Heart right ventricle (tissue), 16 donors: ENCODE measurements around the gene SLC23A2. TPM values are rescaled to one million over a fixed set of nuclear protein-coding genes. Genes with fewer than 3 reads are reported as not detected.
"Not testable (repeated sequence)": the region's sequence is repeated elsewhere in the genome, so short reads cannot be mapped to it uniquely, and the experiment has no call there.

Experiments
- ATAC-seq, 8 donors: fragments of 200-7000 bp; cut with Tn5 transposase; one replicate each; pipeline ENCODE4 v1.9.1; 2020; ENCODE audit warnings: mild to moderate bottlenecking in 8 of 8, moderate library complexity in 8 of 8, moderate number of reproducible peaks in 1 of 8
- DNase-seq, 2 donors: peaks; one replicate each; pipeline ENCODE4 v3.0.0-alpha.2; 2020
- H3K27ac ChIP-seq, 10 donors: fragments of 200-600 bp; sonication (generic) in 2 of 10; one replicate each; pipeline versions ENCODE4 v1.5.0 to v1.8.0; 2020 to 2022; ENCODE audit warnings: mild to moderate bottlenecking in 3 of 10
- H3K27me3 ChIP-seq, 7 donors: fragments of 200-600 bp; one replicate each; pipeline ENCODE4 v1.8.0; 2021 to 2022; ENCODE audit warnings: mild to moderate bottlenecking in 2 of 7
- H3K36me3 ChIP-seq, 9 donors: fragments of 200-600 bp; sonication (generic) in 1 of 9; one replicate each; pipeline versions ENCODE4 v1.5.0 to v1.8.0; 2020 to 2022; ENCODE audit warnings: mild to moderate bottlenecking in 2 of 9
- H3K4me1 ChIP-seq, 9 donors: fragments of 200-600 bp; sonication (generic) in 1 of 9; one replicate each; pipeline versions ENCODE4 v1.5.0 to v1.8.0; 2020 to 2022; ENCODE audit warnings: mild to moderate bottlenecking in 4 of 9
- H3K4me3 ChIP-seq, 10 donors: fragments of 200-600 bp; sonication (generic) in 2 of 10; one replicate each; pipeline versions ENCODE4 v1.5.0 to v1.8.0; 2020 to 2022; ENCODE audit warnings: mild to moderate bottlenecking in 7 of 10, moderate library complexity in 2 of 10
- H3K9me3 ChIP-seq, 11 donors: fragments of 200-600 bp in 10 of 11; sonication (generic) in 2 of 11; one replicate each; pipeline versions ENCODE4 v1.5.0 to v1.8.0; 2013 to 2022; ENCODE audit warnings: mild to moderate bottlenecking in 2 of 11, control low read depth in 1 of 11, moderate library complexity in 1 of 11
- WGBS, 2 donors: extraction: QIAGEN DNeasy Blood & Tissue Kit; methylation state at CpG; one replicate each; pipeline ENCODE4 v1.1.7; 2013; ENCODE audit warnings: inconsistent platforms in 1 of 2; 5-methylcytosine and 5-hydroxymethylcytosine counted together
- intact Hi-C, 10 donors: fragments of 100-400 bp; cut with DNase I; formaldehyde crosslinking; loops; one replicate each; pipeline versions ENCODE4 v1.11.1 to v1.14.2; 2022
- polyA plus RNA-seq, 2 donors: library from polyadenylated mRNA; stranded (reverse); fragments of 200-250 nt; gene quantifications; one replicate each; pipeline ENCODE4 v1.2.3, GENCODE V29; 2013
- total RNA-seq, 10 donors: library from RNA; stranded (reverse); fragmentation: NEBNext Ultra II Directional in 3 of 10; extraction: Animal tissue kit (Norgen Biotek cat#: 25700) in 3 of 10; gene quantifications; one replicate each; pipeline versions ENCODE4 v1.2.1 to v1.2.4, GENCODE V29; 2021 to 2023
- TF ChIP-seq, protein P1 (sequence below), 9 donors: fragments of 200-600 bp; sonication (generic) in 2 of 9; IDR thresholded peaks; one replicate each; pipeline versions ENCODE4 v1.5.0 to v1.8.0; 2021 to 2022; ENCODE audit warnings: antibody characterized with exemption in 9 of 9, mild to moderate bottlenecking in 5 of 9, moderate library complexity in 1 of 9
- donor health status: Arrhythmogenic right ventricular cardiomyopathy.
- donor health status: ischemic (EF 13 %, LVEDD 7.1; RV severe dilation, severe dysfunction).
- donor health status: healthy with polysubstance abuse.
- donor health status: DM: no; HTN: yes; CAD: no.
- donor health status: DM: no; HTN: no; CAD: no.
- donor health status: ischemic (EF 25% LVEDD 6.9; RV normal size, moderate dysfunction).
- donor health status: ischemic (EF 25% LVEDD 5.7; RV mildly dilated, moderate dysfunction).
- donor health status: healthy.
- donor health status: DM: yes; HTN: yes; CAD: no.
- donor health status: Ischemic cardiomyopathy.
- donor health status: ischemic (EF 35%, LVEDD 5.7; RV mildly dilated, moderate dysfunction).
- donor health status: nonischemic (EF 11% LVEDD 7.7; RV severe dilation, severe dysfunction).
- donor health status: DM: yes; HTN: yes; CAD: no.
- donor health status: PGD.
- donor health status: ischemic (EF 29% LVEDD 5.4; RV normal size, mild dysfunction).
- donor health status: nonischemic (EF 23%, LVEDD 6.1; RV moderate dilation, normal function).

SLC23A2 gene
- total and polyA plus RNA-seq, 12 donors: 2.0 to 12.3 (median 6.9) TPM

DNA sequence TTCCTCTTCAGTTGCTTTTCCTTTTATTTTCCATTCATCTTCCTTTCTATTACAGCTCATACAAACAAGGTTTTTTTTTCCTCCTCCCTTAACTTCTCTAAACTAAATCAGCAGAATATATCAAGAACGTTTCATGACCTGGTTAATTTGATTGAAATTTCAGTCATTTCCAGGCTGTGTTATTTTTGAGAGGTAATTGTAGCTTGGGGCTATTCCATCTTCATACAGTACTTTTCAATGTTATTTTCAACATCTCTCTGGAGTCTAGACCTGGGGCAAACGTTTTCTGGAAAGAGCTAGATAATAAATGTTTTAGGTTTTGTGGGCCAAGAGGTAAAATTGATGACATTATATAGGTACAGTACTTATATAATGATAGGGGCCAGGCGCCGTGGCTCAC is 4.0 kb upstream of the SLC23A2 start:
- H3K4me3 ChIP-seq: no peak overlapping the region
- 77% methylated on average over 4 of the region's 4 CpGs for WGBS, 2 donors
- no peaks in the 10 kb centered on the region for H3K9me3 ChIP-seq
- H3K27ac ChIP-seq: no peak overlapping the region
- no peak for DNase-seq
- peaks cover 0 to 25% (median 5%) of the 10 kb centered on the region in 9 donors for H3K4me1 ChIP-seq
- no peak for ATAC-seq
- H3K27me3 ChIP-seq: no peaks in the 10 kb centered on the region
- intact Hi-C loops: loop anchor here in 2 of 10 donors (10.0 kb wide), 2 partner anchors 79 to 89 kb away; no protein-coding TSS in a partner anchor
- H3K36me3 ChIP-seq: no peaks in the 10 kb centered on the region
- TF ChIP-seq, protein P1, sequence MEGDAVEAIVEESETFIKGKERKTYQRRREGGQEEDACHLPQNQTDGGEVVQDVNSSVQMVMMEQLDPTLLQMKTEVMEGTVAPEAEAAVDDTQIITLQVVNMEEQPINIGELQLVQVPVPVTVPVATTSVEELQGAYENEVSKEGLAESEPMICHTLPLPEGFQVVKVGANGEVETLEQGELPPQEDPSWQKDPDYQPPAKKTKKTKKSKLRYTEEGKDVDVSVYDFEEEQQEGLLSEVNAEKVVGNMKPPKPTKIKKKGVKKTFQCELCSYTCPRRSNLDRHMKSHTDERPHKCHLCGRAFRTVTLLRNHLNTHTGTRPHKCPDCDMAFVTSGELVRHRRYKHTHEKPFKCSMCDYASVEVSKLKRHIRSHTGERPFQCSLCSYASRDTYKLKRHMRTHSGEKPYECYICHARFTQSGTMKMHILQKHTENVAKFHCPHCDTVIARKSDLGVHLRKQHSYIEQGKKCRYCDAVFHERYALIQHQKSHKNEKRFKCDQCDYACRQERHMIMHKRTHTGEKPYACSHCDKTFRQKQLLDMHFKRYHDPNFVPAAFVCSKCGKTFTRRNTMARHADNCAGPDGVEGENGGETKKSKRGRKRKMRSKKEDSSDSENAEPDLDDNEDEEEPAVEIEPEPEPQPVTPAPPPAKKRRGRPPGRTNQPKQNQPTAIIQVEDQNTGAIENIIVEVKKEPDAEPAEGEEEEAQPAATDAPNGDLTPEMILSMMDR (IDR thresholded peaks at IDR 0.05): no peak

DNA sequence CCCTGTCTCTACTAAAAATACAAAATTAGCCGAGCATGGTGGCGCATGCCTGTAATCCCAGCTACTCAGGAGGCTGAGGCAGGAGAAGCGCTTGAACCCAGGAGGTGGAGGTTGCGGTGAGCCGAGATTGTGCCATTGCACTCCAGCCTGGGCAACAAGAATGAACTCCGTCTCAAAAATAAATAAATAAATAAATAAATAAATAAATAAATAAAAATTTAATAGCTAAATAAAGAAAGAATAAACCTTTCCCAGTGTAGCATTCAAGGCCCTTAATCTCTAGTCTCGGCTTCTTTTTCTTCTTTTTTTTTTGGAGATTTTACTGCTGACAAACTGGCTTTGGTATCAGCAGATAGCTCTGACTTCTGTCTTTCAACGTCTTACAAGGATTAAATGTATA is 3.5 kb upstream of the SLC23A2 start:
- not testable (repeated sequence) for H3K27ac ChIP-seq, H3K36me3 ChIP-seq, DNase-seq, ATAC-seq, H3K4me3 ChIP-seq, H3K27me3 ChIP-seq, H3K9me3 ChIP-seq
- intact Hi-C loops: loop anchor here in 2 of 10 donors (10.0 kb wide), 2 partner anchors 80 to 90 kb away; no protein-coding TSS in a partner anchor
- WGBS, 2 donors: 96 to 97% methylated on average over 8 of the region's 8 CpGs
- H3K4me1 ChIP-seq: peaks cover 4 to 30% (median 10%) of the 10 kb centered on the region in 9 donors

DNA sequence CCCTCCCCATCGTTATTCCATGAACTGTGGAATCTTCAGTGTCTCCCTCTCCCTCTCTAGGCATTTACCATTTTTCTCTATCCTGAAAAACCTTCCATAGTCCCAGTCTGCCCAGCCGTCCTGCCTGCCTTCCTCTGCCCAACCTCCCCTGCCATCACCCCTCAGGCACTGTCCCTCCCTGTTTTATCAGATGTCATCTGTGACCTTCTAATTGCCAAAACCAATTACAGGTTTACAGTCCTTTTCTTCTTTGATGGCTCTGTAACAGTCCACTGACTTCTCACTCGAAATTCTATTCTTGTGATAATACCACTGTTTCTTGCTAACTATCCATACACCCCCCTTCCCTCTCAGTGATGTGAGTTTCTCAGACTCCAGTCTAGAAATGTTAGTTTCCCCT is 2.3 kb upstream of the SLC23A2 start:
- Histone ChIP-seq H3K27me3 (no peaks in the 10 kb centered on the region), H3K4me3 (no peak overlapping the region), H3K36me3 (no peaks in the 10 kb centered on the region), H3K4me1 (peaks cover 5 to 32% (median 12%) of the 10 kb centered on the region in 9 donors), H3K27ac (no peak overlapping the region), H3K9me3 (no peaks in the 10 kb centered on the region)
- WGBS, 2 donors: 60 to 68% methylated on average over 3 of the region's 3 CpGs
- ATAC-seq (no peak), DNase-seq (no peak)
- TF ChIP-seq, protein P1 (IDR thresholded peaks at IDR 0.05): no peak
- intact Hi-C loops: loop anchor here in 2 of 10 donors (10.0 kb wide), 2 partner anchors 81 to 91 kb away; no protein-coding TSS in a partner anchor

DNA sequence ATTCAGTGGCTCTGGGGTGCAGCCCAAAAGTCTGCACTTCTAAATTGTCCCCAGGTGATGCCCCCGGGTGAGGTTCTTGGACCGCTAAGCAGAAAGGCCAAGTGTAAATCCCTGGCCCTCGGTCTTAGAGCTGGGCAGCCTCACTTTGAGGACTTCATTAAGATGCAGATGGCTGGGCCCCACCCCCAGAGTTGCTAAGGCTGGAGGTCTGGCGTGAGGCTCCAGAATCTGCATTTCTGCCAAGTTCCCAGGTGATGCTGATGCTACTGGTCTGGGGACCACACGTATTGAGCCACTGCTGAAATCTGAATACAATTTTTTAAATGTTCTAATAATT is 735 bp upstream of the SLC23A2 start:
- Histone ChIP-seq H3K4me3 (peak overlapping the region in 8 of 10 donors; percentile 58 to 96 (median 76)), H3K4me1 (peaks cover 5 to 33% (median 12%) of the 10 kb centered on the region in 9 donors), H3K36me3 (no peaks in the 10 kb centered on the region), H3K27me3 (no peaks in the 10 kb centered on the region), H3K27ac (no peak overlapping the region), H3K9me3 (no peaks in the 10 kb centered on the region)
- TF ChIP-seq, protein P1 (IDR thresholded peaks at IDR 0.05): no peak
- ATAC-seq (peak in 1 of 8 donors; percentile 15), DNase-seq (peak in 1 of 2 donors; percentile 6)
- intact Hi-C loops: loop anchor here in 2 of 10 donors (10.0 kb wide), 2 partner anchors 83 to 93 kb away; no protein-coding TSS in a partner anchor
- 16 to 22% methylated on average over 5 of the region's 5 CpGs for WGBS, 2 donors
